Endodermal cell (in vitro differentiated cells): Measurements from ENCODE around the gene B4GALT3. TPM values are rescaled to one million over a fixed set of nuclear protein-coding genes. Genes with fewer than 3 reads are reported as not detected.
A peak's percentile ranks its signal among the peaks of the same experiment; 100 is the strongest.

Source experiments
- DNase-seq: peaks from one replicate; pipeline ENCODE4 v3.0.0-alpha.2; 2017
- H3K27ac ChIP-seq: 2 replicates; pipeline ENCODE4 v1.5.1; 2013; ENCODE audit warnings: mild to moderate bottlenecking, low read depth, low read length, moderate library complexity
- H3K27me3 ChIP-seq: 2 replicates; pipeline ENCODE4 v1.6.1; 2013; ENCODE audit warnings: mild to moderate bottlenecking, low read length, moderate library complexity; ENCODE audit not compliant: insufficient read depth, control insufficient read depth, poor library complexity, severe bottlenecking
- H3K36me3 ChIP-seq: 2 replicates; pipeline ENCODE4 v1.7.0; 2013; ENCODE audit warnings: mild to moderate bottlenecking, low read length, moderate library complexity; ENCODE audit not compliant: control insufficient read depth, insufficient read depth
- H3K4me1 ChIP-seq: one replicate; pipeline ENCODE4 v1.7.0; 2013; ENCODE audit warnings: low read length; ENCODE audit not compliant: control insufficient read depth, insufficient read depth
- H3K4me3 ChIP-seq: 2 replicates; pipeline ENCODE4 v1.5.1; 2013; ENCODE audit warnings: mild to moderate bottlenecking, low read length, moderate library complexity
- H3K9ac ChIP-seq: 2 replicates; pipeline ENCODE4 v1.6.1; 2013; ENCODE audit warnings: mild to moderate bottlenecking, low read length, moderate library complexity; ENCODE audit not compliant: poor library complexity, severe bottlenecking; ENCODE audit errors: extremely low read depth
- H3K9me3 ChIP-seq: 2 replicates; pipeline ENCODE4 v1.6.1; 2013; ENCODE audit warnings: mild to moderate bottlenecking, low read length, moderate library complexity; ENCODE audit not compliant: control insufficient read depth
- H3K27ac Mint-ChIP-seq: 2 replicates; pipeline ENCODE4 v1.8.0; 2020; ENCODE audit warnings: mixed read lengths
- H3K27me3 Mint-ChIP-seq: 2 replicates; pipeline ENCODE4 v1.8.0; 2021; ENCODE audit warnings: mild to moderate bottlenecking, mixed read lengths; ENCODE audit not compliant: insufficient read depth
- H3K36me3 Mint-ChIP-seq: 2 replicates; pipeline ENCODE4 v1.8.0; 2020; ENCODE audit warnings: low read depth, mixed read lengths
- H3K4me1 Mint-ChIP-seq: 2 replicates; pipeline ENCODE4 v1.8.0; 2020; ENCODE audit warnings: mixed read lengths
- H3K4me3 Mint-ChIP-seq: 2 replicates; pipeline ENCODE4 v1.8.0; 2020; ENCODE audit warnings: mild to moderate bottlenecking, moderate library complexity, mixed read lengths
- H3K9me3 Mint-ChIP-seq: 2 replicates; pipeline ENCODE4 v1.8.0; 2020; ENCODE audit warnings: mild to moderate bottlenecking, mixed read lengths
- CTCF ChIP-seq: fragments of 200-600 bp; sonication (generic); conservative IDR thresholded peaks from 2 replicates; pipeline ENCODE4 v1.5.0; 2021; ENCODE audit warnings: antibody characterized with exemption, mild to moderate bottlenecking
- WGBS, 2 experiments: methylation state at CpG; one replicate each; pipeline versions ENCODE4 v1.1.5 to v1.1.7; 2013; ENCODE audit warnings: missing lambda C conversion rate in 2 of 2, mixed read lengths in 1 of 2; ENCODE audit not compliant: insufficient coverage in 1 of 2, insufficient read length in 1 of 2; 5-methylcytosine and 5-hydroxymethylcytosine counted together
- total RNA-seq, 2 donors: library from RNA; stranded (reverse); fragmentation: NEBNext Ultra II Directional in 1 of 2; extraction: Animal tissue kit (Norgen Biotek cat#: 25700) in 1 of 2; gene quantifications; 2 replicates in 1 of 2; 3 replicates in 1 of 2; pipeline ENCODE4 v1.2.1, GENCODE V29; 2021

Gene B4GALT3
- total RNA-seq, 2 donors from 2014 or later = 30.4 to 37.9 TPM

- no peak for TF ChIP-seq CTCF
- Histone ChIP-seq H3K4me3 (no peak overlapping the region), H3K27ac (no peak overlapping the region), H3K27me3 (no peaks in the 10 kb centered on the region), H3K9ac (no peak overlapping the region), H3K9me3 (no peaks in the 10 kb centered on the region), H3K4me1 (peaks cover 4% of the 10 kb centered on the region), H3K36me3 (peaks cover 8% of the 10 kb centered on the region)
- Mint-ChIP-seq H3K27me3 (no peaks in the 10 kb centered on the region), H3K4me1 (peaks cover 14% of the 10 kb centered on the region), H3K9me3 (no peaks in the 10 kb centered on the region), H3K4me3 (no peak overlapping the region), H3K27ac (no peak overlapping the region), H3K36me3 (peaks cover 8% of the 10 kb centered on the region)
- 89 to 98% methylated on average over 3 of the region's 3 CpGs for WGBS, 2 experiments
- DNase-seq = no peak
Observed at GRCh38 chr1:161179698-161180097, 2.4 kb upstream of the B4GALT3 start.

- H3K4me3 Mint-ChIP-seq = peak overlapping the region; percentile 97
- no peak for TF ChIP-seq CTCF
- H3K36me3 Mint-ChIP-seq = peaks cover 26% of the 10 kb centered on the region
- 56 to 84% methylated on average over 9 of the region's 9 CpGs for WGBS, 2 experiments
- Histone ChIP-seq H3K4me1 (peaks cover 4% of the 10 kb centered on the region), H3K27ac (no peak overlapping the region), H3K36me3 (peaks cover 22% of the 10 kb centered on the region), H3K4me3 (peak overlapping the region; percentile 96), H3K9me3 (no peaks in the 10 kb centered on the region), H3K27me3 (no peaks in the 10 kb centered on the region), H3K9ac (no peak overlapping the region)
- no peaks in the 10 kb centered on the region for H3K27me3 Mint-ChIP-seq
- no peak for DNase-seq
- H3K4me1 Mint-ChIP-seq = peaks cover 14% of the 10 kb centered on the region
- H3K9me3 Mint-ChIP-seq = no peaks in the 10 kb centered on the region
- H3K27ac Mint-ChIP-seq = peak overlapping the region; percentile 100
Observed at GRCh38 chr1:161177936-161178244, 583 bp upstream of the B4GALT3 start.

DNA sequence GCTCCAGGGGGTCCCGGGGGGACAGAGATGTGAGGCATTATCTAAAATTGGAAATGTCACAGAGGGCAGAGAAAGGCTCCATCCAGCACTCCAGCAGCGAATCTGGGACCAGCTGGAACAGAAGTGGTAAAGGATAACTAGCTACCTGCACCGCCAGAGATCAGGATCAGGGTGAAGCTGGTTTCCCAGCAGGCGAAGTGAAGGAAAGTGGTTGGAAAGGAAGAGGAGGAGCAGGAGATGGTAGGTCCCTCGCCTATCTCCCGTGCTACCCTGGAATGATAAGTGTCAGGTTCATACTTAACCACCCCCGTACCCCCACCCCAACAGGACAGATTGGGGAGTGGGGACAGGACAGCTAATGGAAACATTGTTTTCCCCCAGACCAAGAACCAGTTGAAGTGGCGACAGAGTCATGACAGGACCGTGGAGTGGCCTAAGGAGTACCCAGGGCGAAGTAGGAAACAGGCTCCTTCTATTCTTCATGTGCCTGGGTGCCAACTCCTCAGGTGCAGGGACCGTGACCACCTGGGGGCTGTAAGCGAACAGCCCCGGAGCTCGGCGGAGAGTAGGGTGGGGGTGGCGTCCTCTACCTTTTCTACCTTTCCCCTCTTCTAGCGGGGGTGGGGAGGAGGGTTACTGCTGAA lies 717 bp downstream of the B4GALT3 start:
- Histone ChIP-seq H3K27me3 (no peaks in the 10 kb centered on the region), H3K9me3 (no peaks in the 10 kb centered on the region), H3K9ac (peak overlapping the region; percentile 68), H3K4me1 (peaks cover 4% of the 10 kb centered on the region), H3K36me3 (peaks cover 35% of the 10 kb centered on the region), H3K27ac (no peak overlapping the region), H3K4me3 (peak overlapping the region; percentile 96)
- TF ChIP-seq CTCF = no peak
- no peak for DNase-seq
- Mint-ChIP-seq H3K27me3 (no peaks in the 10 kb centered on the region), H3K27ac (peak overlapping the region; percentile 100), H3K4me1 (peaks cover 14% of the 10 kb centered on the region), H3K4me3 (peak overlapping the region; percentile 97), H3K9me3 (no peaks in the 10 kb centered on the region), H3K36me3 (peaks cover 32% of the 10 kb centered on the region)
- 26 to 72% methylated on average over 2 to 16 of the region's 17 CpGs for WGBS, 2 experiments
